CD4-positive, alpha-beta memory T cell (primary cell): ENCODE data around the gene TBL1X. TPM values are rescaled to one million over a fixed set of nuclear protein-coding genes. Genes with fewer than 3 reads are reported as not detected.

ENCODE experiments used
- CTCF ChIA-PET: fragments of 350-600 bp; sonication (Branson Sonifier 250); formaldehyde crosslinking; loops from one replicate; lab custom pipeline; 2021; ENCODE audit warnings: inconsistent platforms; ENCODE audit not compliant: partially characterized antibody; lab: Charles Lee
- POLR2A ChIA-PET: fragments of 350-600 bp; sonication (Branson Sonifier 250); formaldehyde crosslinking; loops from one replicate; lab custom pipeline; 2021; ENCODE audit not compliant: partially characterized antibody; lab: Charles Lee
- DNase-seq, 5 donors: peaks; one replicate each; pipeline versions ENCODE4 v3.0.0 to v3.0.0-alpha.2; 2020 to 2022; ENCODE audit warnings: mixed read lengths in 1 of 5
- H3K27ac ChIP-seq: one replicate; pipeline ENCODE4 v1.7.0; 2013; ENCODE audit warnings: low read depth, low read length
- H3K27me3 ChIP-seq: 2 replicates; pipeline ENCODE4 v1.7.0; 2013; ENCODE audit warnings: mild to moderate bottlenecking, low read length, moderate library complexity; ENCODE audit not compliant: insufficient read depth
- H3K36me3 ChIP-seq: 2 replicates; pipeline ENCODE4 v1.7.0; 2013; ENCODE audit warnings: mild to moderate bottlenecking, low read length, moderate library complexity; ENCODE audit not compliant: insufficient read depth
- H3K4me1 ChIP-seq: 2 replicates; pipeline ENCODE4 v1.7.0; 2013; ENCODE audit warnings: mild to moderate bottlenecking, low read length, moderate library complexity; ENCODE audit not compliant: insufficient read depth
- H3K4me3 ChIP-seq, 2 donors: one replicate each; pipeline ENCODE4 v1.7.0; 2013; ENCODE audit warnings: low read length in 2 of 2, mild to moderate bottlenecking in 1 of 2
- H3K9me3 ChIP-seq, 2 donors: one replicate each; pipeline ENCODE4 v1.7.0; 2013; ENCODE audit warnings: low read length in 2 of 2, control low read depth in 1 of 2; ENCODE audit not compliant: control insufficient read depth in 1 of 2
- H3K27ac Mint-ChIP-seq, 7 donors: one replicate each; pipeline ENCODE4 v1.8.0; 2020 to 2021; ENCODE audit warnings: mixed read lengths in 7 of 7, mild to moderate bottlenecking in 6 of 7, inconsistent platforms in 3 of 7, moderate library complexity in 3 of 7
- H3K27me3 Mint-ChIP-seq, 2 donors: one replicate each; pipeline ENCODE4 v1.8.0; 2020 to 2021; ENCODE audit warnings: mixed read lengths in 2 of 2
- H3K36me3 Mint-ChIP-seq, 2 donors: one replicate each; pipeline ENCODE4 v1.8.0; 2020 to 2021; ENCODE audit warnings: mixed read lengths in 2 of 2, inconsistent platforms in 1 of 2, mild to moderate bottlenecking in 1 of 2
- H3K4me1 Mint-ChIP-seq, 4 donors: one replicate each; pipeline ENCODE4 v1.8.0; 2020 to 2021; ENCODE audit warnings: mixed read lengths in 4 of 4, mild to moderate bottlenecking in 1 of 4
- H3K4me3 Mint-ChIP-seq, 8 donors: one replicate each; pipeline ENCODE4 v1.8.0; 2020 to 2021; ENCODE audit warnings: mixed read lengths in 8 of 8, mild to moderate bottlenecking in 7 of 8, moderate library complexity in 6 of 8, inconsistent platforms in 3 of 8
- H3K9me3 Mint-ChIP-seq, 8 donors: one replicate each; pipeline ENCODE4 v1.8.0; 2020 to 2021; ENCODE audit warnings: mixed read lengths in 8 of 8, mild to moderate bottlenecking in 5 of 8, inconsistent platforms in 3 of 8, moderate library complexity in 1 of 8
- intact Hi-C: fragments of 100-400 bp; cut with micrococcal nuclease; formaldehyde crosslinking; loops from one replicate; pipeline ENCODE4 v1.15.1; 2023
- polyA plus RNA-seq, 2 donors: library from polyadenylated mRNA; unstranded; fragments of 300-500 nt; fragmentation: Illumina TruSeq; gene quantifications; one replicate each; pipeline ENCODE4 v1.2.3, GENCODE V29; 2021
- total RNA-seq, 2 experiments: library from RNA; stranded (reverse); gene quantifications; one replicate each; pipeline ENCODE4 v1.2.3, GENCODE V29; 2021

TBL1X gene
- total and polyA plus RNA-seq, 4 experiments from 2014 or later: 6.1 to 50.5 (median 34.3) TPM

GRCh38 chrX:9605484-9605883, 140.6 kb downstream of the TBL1X start:
- H3K4me3 ChIP-seq: no peak overlapping the region
- no peak overlapping the region for H3K27ac Mint-ChIP-seq
- H3K4me1 Mint-ChIP-seq: peaks cover 0 to 5% (median 4%) of the 10 kb centered on the region in 4 donors
- ChIA-PET POLR2A (no interaction called here), CTCF (no interaction called here)
- no peaks in the 10 kb centered on the region for H3K27me3 Mint-ChIP-seq
- no peaks in the 10 kb centered on the region for H3K4me1 ChIP-seq
- peaks cover 3 to 9% of the 10 kb centered on the region in 2 donors for H3K36me3 Mint-ChIP-seq
- H3K36me3 ChIP-seq: no peaks in the 10 kb centered on the region
- intact Hi-C loops: no loop called here
- H3K9me3 Mint-ChIP-seq: no peaks in the 10 kb centered on the region
- H3K4me3 Mint-ChIP-seq: no peak overlapping the region
- no peaks in the 10 kb centered on the region for H3K9me3 ChIP-seq
- no peak for DNase-seq
- H3K27me3 ChIP-seq: no peaks in the 10 kb centered on the region
- H3K27ac ChIP-seq: no peak overlapping the region

GRCh38 chrX:9606971-9607370, 142.1 kb downstream of the TBL1X start:
- H3K9me3 ChIP-seq: no peaks in the 10 kb centered on the region
- DNase-seq: no peak
- H3K27ac ChIP-seq: no peak overlapping the region
- no peaks in the 10 kb centered on the region for H3K9me3 Mint-ChIP-seq
- ChIA-PET CTCF (no interaction called here), POLR2A (no interaction called here)
- no peaks in the 10 kb centered on the region for H3K27me3 ChIP-seq
- H3K4me1 ChIP-seq: no peaks in the 10 kb centered on the region
- no peaks in the 10 kb centered on the region for H3K36me3 ChIP-seq
- no peak overlapping the region for H3K4me3 ChIP-seq
- no peaks in the 10 kb centered on the region for H3K27me3 Mint-ChIP-seq
- intact Hi-C loops: no loop called here
- H3K36me3 Mint-ChIP-seq: peaks cover 3 to 9% of the 10 kb centered on the region in 2 donors
- H3K27ac Mint-ChIP-seq: no peak overlapping the region
- H3K4me3 Mint-ChIP-seq: no peak overlapping the region
- H3K4me1 Mint-ChIP-seq: peaks cover 0 to 10% (median 4%) of the 10 kb centered on the region in 4 donors

- Histone ChIP-seq H3K27ac (no peak overlapping the region), H3K9me3 (no peaks in the 10 kb centered on the region), H3K4me1 (no peaks in the 10 kb centered on the region), H3K4me3 (no peak overlapping the region), H3K27me3 (no peaks in the 10 kb centered on the region), H3K36me3 (no peaks in the 10 kb centered on the region)
- CTCF ChIA-PET: no interaction called here
- Mint-ChIP-seq H3K4me1 (peaks cover 0 to 11% (median 3%) of the 10 kb centered on the region in 4 donors), H3K27ac (no peak overlapping the region), H3K4me3 (no peak overlapping the region), H3K9me3 (no peaks in the 10 kb centered on the region), H3K36me3 (peaks cover 0 to under 1% of the 10 kb centered on the region in 2 donors), H3K27me3 (no peaks in the 10 kb centered on the region)
- intact Hi-C loops: no loop called here
- POLR2A ChIA-PET: no interaction called here
- DNase-seq: no peak
Observed at GRCh38 chrX:9609499-9609898, 144.6 kb downstream of the TBL1X start.

GRCh38 chrX:9609987-9610386, 145.1 kb downstream of the TBL1X start:
- Histone ChIP-seq H3K27ac (no peak overlapping the region), H3K4me1 (no peaks in the 10 kb centered on the region), H3K27me3 (no peaks in the 10 kb centered on the region), H3K9me3 (no peaks in the 10 kb centered on the region), H3K4me3 (no peak overlapping the region), H3K36me3 (no peaks in the 10 kb centered on the region)
- Mint-ChIP-seq H3K4me3 (no peak overlapping the region), H3K27me3 (no peaks in the 10 kb centered on the region), H3K4me1 (peaks cover 0 to 11% (median 3%) of the 10 kb centered on the region in 4 donors), H3K36me3 (no peaks in the 10 kb centered on the region), H3K27ac (no peak overlapping the region), H3K9me3 (no peaks in the 10 kb centered on the region)
- intact Hi-C loops: no loop called here
- ChIA-PET POLR2A (no interaction called here), CTCF (no interaction called here)
- no peak for DNase-seq

GRCh38 chrX:9610771-9611392, 146.0 kb downstream of the TBL1X start:
- Histone ChIP-seq H3K27me3 (no peaks in the 10 kb centered on the region), H3K27ac (no peak overlapping the region), H3K4me3 (no peak overlapping the region), H3K9me3 (no peaks in the 10 kb centered on the region), H3K4me1 (no peaks in the 10 kb centered on the region), H3K36me3 (no peaks in the 10 kb centered on the region)
- no peaks in the 10 kb centered on the region for H3K27me3 Mint-ChIP-seq
- H3K9me3 Mint-ChIP-seq: no peaks in the 10 kb centered on the region
- H3K27ac Mint-ChIP-seq: no peak overlapping the region
- no peak overlapping the region for H3K4me3 Mint-ChIP-seq
- ChIA-PET POLR2A (no interaction called here), CTCF (no interaction called here)
- intact Hi-C loops: no loop called here
- H3K36me3 Mint-ChIP-seq: no peaks in the 10 kb centered on the region
- H3K4me1 Mint-ChIP-seq: peaks cover 0 to 11% (median 3%) of the 10 kb centered on the region in 4 donors
- no peak for DNase-seq

GRCh38 chrX:9611436-9612145, 146.7 kb downstream of the TBL1X start:
- Histone ChIP-seq H3K27me3 (no peaks in the 10 kb centered on the region), H3K9me3 (no peaks in the 10 kb centered on the region), H3K36me3 (no peaks in the 10 kb centered on the region), H3K27ac (no peak overlapping the region), H3K4me3 (no peak overlapping the region), H3K4me1 (no peaks in the 10 kb centered on the region)
- H3K4me1 Mint-ChIP-seq: peaks cover 0 to 11% (median 3%) of the 10 kb centered on the region in 4 donors
- no peak for DNase-seq
- H3K36me3 Mint-ChIP-seq: no peaks in the 10 kb centered on the region
- H3K9me3 Mint-ChIP-seq: no peaks in the 10 kb centered on the region
- no peaks in the 10 kb centered on the region for H3K27me3 Mint-ChIP-seq
- intact Hi-C loops: no loop called here
- no peak overlapping the region for H3K27ac Mint-ChIP-seq
- ChIA-PET CTCF (no interaction called here), POLR2A (no interaction called here)
- no peak overlapping the region for H3K4me3 Mint-ChIP-seq

GRCh38 chrX:9612146-9612505, 147.3 kb downstream of the TBL1X start:
- intact Hi-C loops: no loop called here
- Histone ChIP-seq H3K4me3 (no peak overlapping the region), H3K27me3 (no peaks in the 10 kb centered on the region), H3K4me1 (no peaks in the 10 kb centered on the region), H3K27ac (no peak overlapping the region), H3K9me3 (no peaks in the 10 kb centered on the region), H3K36me3 (no peaks in the 10 kb centered on the region)
- H3K27ac Mint-ChIP-seq: no peak overlapping the region
- no peak overlapping the region for H3K4me3 Mint-ChIP-seq
- DNase-seq: no peak
- H3K36me3 Mint-ChIP-seq: no peaks in the 10 kb centered on the region
- H3K27me3 Mint-ChIP-seq: no peaks in the 10 kb centered on the region
- POLR2A ChIA-PET: no interaction called here
- H3K9me3 Mint-ChIP-seq: no peaks in the 10 kb centered on the region
- CTCF ChIA-PET: no interaction called here
- peaks cover under 1 to 11% (median 3%) of the 10 kb centered on the region in 4 donors for H3K4me1 Mint-ChIP-seq
